T-helper 1 cell (primary cell): ENCODE measurements around the gene IGF2.
"Not testable (repeated sequence)": the region's sequence is repeated elsewhere in the genome, so short reads cannot be mapped to it uniquely, and the experiment has no call there.

Experiments
- DNase-seq, 5 donors: peaks; one replicate each; pipeline ENCODE4 v3.0.0-alpha.2; 2012 to 2020
- total RNA-seq, 4 donors: gene quantifications; one replicate each; lab custom pipeline; 2026; lab: John Stamatoyannopoulos, UW

Gene IGF2
- total RNA-seq: 0 reads per million in 4 donors

DNA sequence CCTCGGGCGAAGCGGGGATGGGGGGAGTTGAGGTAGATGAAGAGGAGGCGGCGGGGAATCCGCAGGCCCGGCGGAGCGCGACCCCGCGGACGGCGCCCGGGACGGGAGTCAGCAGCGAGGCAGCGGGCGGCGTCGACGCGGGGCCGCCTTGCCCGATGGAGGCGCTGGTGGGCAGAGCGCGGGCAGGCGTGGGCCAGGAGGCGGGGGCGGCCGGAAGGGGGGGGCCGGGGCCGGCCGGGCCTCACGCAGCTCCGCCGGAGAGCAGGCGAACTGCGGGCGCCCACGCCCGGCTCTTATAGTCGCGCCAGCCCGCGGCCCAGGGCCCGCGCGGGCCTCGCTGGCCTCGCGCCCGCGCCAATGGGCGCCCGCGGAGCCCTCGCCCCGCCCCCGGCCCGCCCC is at the start of gene IGF2:
IGF2 (minus strand) TSS at position 267 of the 399 bp plus-strand sequence. CDS start 3,866 bp downstream, outside the sequence.
- no peak for DNase-seq

GRCh38 chr11:2188745-2189144 is 49.6 kb upstream of the IGF2 start:
- DNase-seq: no peak

- no peak for DNase-seq
Observed at GRCh38 chr11:2187280-2187707, 48.1 kb upstream of the IGF2 start.

- peak in 3 of 5 donors; percentile 16 to 36 (median 18) for DNase-seq
Observed at GRCh38 chr11:2186669-2187279, 47.6 kb upstream of the IGF2 start.

- DNase-seq: no peak
Observed at GRCh38 chr11:2185324-2186085, 46.3 kb upstream of the IGF2 start.

DNA sequence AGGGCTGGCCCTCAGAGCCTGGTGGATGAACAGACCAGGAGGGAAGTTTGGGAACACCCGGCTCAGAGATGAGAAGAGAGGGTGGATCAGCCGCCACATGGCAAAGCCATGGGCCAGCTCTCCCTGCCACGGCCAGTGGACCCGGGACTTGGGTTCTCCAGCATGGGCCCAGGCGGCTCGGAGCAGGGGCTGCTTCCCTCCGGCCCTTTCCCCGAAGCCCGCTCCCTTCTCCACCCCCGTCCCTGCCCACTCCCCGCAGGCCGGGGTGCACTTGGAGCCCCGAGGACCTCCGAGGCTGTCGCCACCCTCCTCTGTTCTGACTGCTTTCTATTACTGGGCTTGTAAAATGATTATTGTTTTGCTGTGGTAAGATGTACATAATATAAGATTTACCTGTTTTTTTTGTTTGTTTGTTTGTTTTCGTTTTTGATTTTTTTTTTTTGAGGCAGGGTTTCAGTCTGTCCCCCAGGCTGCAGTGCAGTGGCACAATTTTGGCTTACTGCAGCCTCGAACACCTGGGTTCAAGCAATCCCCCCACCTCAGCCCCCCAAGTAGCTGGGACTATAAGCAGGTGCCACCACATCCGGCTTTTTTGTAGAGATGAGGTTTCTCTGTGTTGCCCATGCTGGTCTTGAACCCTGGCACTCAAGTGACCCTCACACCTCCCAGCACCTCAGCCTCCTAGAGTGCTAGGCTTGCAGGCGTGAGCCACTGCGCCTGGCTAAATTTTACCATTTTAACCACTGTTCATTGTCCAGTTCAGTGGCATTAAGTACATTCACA is 43.7 kb upstream of the IGF2 start:
- no peak for DNase-seq

- DNase-seq: no peak
Observed at GRCh38 chr11:2182075-2182474, 42.9 kb upstream of the IGF2 start.

DNA sequence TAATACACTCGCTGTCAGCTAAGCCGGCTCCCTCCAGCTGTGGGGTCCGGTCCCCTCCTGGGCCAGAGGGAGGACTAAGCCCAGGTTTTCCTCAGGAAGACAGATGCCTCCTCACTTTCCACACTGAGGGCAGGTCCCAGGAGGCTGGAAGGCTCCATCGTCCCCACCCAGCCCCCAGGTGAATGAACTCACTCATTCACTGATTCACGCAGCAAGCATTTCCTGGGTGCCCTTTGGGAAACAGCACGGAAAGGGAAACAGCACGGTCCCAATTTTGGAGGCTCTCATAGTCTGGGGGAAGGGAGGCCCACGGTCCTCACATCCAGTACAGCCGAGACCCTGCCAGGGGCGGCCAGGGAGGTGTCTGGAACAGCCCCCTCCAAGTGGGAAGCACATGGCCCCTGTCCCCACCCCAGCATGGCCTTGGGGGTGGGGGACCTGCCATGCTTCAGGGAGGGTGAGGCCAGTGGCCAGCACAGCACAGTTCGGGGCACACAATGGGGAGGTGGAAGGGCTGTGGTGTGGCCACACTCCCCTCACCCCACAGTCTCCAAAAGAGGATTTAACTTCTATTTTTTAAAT is 41.7 kb upstream of the IGF2 start:
- DNase-seq: no peak

DNA sequence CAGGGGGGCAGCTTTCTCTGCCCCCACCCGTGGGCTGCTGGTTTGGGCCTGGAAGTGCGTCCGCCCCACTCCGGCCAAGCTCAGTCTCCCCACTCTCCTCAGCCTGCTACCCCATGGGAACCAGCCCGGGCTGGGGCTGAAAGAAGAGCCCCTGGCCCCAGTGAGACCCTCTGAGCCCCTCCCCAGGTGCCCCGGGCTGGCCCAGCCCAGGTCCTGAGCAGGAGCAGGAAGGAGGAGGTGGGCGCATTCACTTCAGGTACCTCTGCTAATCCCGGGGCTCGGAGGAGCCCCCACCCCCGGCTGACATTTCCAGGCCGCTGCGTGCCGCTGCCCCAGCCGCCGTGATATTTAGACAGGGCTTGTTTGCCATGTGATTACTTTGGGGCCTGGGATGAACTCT is 41.2 kb upstream of the IGF2 start:
- no peak for DNase-seq

DNA sequence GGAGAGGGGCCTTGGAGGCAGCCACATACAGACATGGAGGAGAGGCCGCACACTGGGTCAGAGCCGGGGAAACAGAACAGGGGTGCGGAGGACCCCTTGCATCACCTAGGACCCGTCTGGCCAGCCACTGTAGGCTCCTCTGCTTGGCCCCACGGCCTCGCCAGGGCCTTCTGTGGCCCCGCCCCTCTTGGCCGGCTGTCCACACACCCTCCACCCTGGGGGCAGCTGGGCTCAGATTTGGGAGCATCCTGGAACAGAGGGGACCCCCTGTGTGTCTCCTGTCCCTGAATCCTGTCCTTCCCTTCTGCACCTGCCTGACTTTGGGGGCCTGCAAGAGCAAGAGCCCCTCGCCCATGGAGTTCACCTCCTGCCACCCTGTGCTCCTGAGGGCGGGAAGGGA is 40.3 kb upstream of the IGF2 start:
- no peak for DNase-seq

DNA sequence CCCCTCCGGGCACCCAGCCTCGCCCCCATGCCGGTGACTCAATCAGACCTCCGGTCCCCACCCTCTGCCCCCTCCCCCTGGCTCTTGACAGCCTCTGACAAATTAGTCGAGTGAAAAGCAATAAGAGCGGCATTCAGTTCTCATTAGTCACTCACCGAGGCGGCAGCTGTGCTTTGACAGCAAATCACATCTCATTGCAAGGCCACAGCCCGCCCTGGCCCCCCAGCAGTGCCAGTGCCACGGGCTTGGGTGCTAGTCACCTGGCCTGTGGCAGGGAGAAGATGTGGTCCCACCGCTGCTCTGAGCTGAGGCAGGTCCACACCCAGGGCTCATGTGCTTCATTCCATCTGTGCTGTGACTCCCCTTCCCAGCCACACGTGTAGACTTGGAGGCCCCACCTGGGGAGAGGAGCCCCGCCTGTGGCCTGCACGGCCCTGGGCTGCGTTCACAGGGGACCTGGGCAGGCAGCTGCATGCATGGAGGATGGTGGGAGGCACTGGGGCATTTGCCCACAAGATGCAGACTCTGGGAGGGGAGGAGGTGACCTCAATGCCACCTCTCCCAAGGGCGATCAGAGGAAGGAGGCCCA is 39.8 kb upstream of the IGF2 start:
- DNase-seq: no peak

DNA sequence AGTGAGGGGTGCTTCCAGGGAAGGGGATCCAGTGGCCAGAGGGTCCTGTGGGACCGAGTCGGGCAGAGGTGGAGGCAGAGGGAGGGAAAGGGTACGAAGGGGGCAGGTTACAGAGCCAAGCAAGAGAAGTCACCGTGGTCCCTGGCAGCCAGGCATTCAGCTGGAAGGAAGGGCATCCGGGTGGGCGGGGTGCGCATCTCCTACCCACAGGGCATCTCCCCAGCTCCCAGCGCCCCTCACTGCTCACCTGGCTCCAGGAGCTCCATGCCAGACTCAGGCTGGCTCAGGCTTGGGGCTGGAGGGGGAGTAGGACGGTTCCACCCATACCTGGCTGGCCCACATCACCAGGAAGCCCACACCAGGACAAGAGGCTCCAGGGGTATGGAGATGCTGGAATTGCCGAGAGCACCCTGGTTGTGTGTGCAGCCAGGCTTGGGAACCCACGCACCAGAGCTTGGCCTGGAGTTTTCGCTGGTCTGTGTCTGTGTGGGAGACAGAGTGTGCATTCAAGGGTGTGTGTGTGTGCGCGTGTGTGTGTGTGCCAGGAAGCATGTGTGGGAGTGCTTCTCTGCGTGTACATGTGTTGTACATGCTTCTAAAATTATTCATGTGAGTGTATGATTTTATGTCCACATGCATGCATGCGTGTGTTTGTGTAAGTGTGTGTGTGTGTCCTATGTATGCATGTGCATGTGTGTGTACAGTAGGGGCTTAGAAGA is 39.0 kb upstream of the IGF2 start:
- DNase-seq: not testable (repeated sequence)

DNA sequence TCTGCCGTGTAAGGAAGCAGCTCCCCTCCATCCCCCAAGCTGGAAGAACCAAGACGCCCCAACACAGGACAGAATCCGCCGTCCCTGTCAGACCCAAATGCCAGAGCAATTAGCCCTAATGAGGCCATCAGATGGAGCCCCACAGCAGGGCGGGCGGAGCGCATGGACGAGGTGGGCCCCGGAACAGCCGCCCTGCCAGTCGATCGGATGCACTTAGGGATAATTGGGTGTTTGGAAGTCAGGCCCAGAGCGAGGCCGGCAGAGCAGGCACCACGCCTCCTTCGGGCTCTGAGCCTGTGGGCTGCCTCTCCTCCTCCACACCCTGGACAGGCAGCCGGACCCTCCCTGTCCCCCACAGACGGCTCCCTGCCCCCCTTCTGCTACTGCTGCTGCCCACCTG is 37.9 kb upstream of the IGF2 start:
- no peak for DNase-seq

DNA sequence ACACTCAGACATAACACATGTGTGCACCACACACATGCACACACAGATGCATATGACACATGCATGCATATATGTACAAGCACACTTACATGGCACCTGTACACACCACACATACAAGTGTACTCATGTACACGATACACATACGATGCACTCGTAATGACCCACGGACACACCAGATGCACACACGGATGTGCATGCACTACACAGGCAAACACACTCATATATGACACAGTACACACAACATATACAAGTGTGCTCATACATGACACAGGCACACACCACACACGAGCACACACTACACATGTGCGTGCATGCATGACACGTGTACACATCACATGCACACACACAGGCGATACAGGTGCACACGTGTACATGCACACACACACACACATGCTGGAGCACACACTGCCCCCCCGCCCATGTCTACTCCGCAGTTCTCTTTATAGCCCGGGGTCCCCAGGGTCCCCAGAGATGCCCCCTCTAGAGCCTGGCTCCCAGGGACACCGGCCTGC is 37.3 kb upstream of the IGF2 start:
- DNase-seq: no peak

GRCh38 chr11:2175659-2176058 is 36.5 kb upstream of the IGF2 start:
- DNase-seq: no peak

- DNase-seq: no peak
Observed at GRCh38 chr11:2174361-2174760, 35.2 kb upstream of the IGF2 start.

GRCh38 chr11:2173761-2174160 is 34.6 kb upstream of the IGF2 start:
- DNase-seq: no peak

DNA sequence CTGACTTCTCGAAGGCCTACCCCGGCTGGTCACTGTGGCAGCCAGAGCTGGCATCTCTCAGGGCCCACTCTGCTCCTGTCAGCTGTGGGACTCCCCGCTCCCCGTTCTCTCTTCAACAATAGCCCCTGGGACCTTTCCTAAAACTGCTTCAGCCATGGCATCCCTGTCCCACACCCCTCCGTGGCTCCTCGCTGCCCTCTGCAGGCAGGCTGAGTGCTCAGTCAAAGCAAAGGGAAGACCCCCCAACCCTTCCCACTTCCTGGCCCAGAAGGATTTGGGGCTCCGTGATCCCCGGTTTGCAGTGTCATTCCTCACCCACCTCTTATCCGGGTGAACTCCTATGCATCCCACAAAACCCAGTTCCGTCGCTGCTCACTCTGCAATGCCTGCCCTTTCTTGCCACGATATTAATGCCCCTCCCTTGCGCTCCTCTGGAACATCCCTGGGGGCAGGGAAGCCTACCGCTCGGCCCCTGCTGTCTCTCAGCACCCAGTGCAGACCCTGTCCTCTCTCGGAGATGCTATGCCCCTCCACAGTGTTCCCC is 34.0 kb upstream of the IGF2 start:
- DNase-seq: no peak

- no peak for DNase-seq
Observed at GRCh38 chr11:2172676-2173075, 33.5 kb upstream of the IGF2 start.

GRCh38 chr11:2171591-2172003 is 32.4 kb upstream of the IGF2 start, which contains the start of gene TH:
TSS of gene TH (minus strand) at chr11:2171815. CDS start at chr11:2171786, 29 bp downstream.
- DNase-seq: no peak
